Non-pigmented ciliary epithelial cell (primary cell): Measurements from ENCODE around the gene MALL.
A peak's percentile ranks its signal among the peaks of the same experiment; 100 is the strongest.
"Not testable (repeated sequence)": the region's sequence is repeated elsewhere in the genome, so short reads cannot be mapped to it uniquely, and the experiment has no call there.

Source experiments
- DNase-seq: peaks from one replicate; pipeline ENCODE4 v3.0.0-alpha.2; 2010; ENCODE audit warnings: low read depth

Gene MALL

GRCh38 chr2:110120171-110121051 is 4.8 kb upstream of the MALL start:
- DNase-seq, result no peak

DNA sequence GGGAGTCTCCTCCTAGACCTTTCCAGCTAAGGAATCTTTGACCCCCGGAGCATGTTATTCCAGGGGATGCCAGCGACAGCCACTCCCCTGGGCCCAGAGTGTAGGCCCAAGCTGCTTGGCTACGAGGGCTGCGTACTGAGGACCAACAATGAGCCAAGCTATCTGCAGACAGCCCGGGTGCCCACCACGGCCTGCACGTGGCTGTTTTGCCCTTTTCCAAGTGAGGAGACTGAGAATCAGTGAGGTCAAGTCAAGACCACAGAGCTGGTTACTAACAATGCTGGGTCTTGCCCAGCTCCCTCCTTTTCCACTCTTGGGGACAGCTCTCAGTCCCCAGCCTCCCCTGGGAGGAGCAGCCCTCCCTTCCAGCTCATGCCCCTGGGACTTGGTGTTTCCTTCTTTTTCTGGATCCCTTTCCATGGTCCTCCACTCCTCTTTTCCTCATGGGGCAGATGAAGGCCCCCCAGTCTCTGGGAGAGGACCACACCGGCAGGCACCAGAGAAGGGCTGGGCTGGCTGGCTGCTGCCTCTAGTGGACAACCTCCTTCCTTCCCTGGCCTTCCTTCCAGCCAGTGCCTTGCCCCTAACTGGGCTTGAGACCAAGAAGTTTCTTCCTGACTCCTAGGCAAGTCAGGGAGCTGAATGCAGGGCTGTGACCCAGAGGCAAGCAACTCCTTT is 550 bp upstream of the MALL start:
- no peak for DNase-seq

DNA sequence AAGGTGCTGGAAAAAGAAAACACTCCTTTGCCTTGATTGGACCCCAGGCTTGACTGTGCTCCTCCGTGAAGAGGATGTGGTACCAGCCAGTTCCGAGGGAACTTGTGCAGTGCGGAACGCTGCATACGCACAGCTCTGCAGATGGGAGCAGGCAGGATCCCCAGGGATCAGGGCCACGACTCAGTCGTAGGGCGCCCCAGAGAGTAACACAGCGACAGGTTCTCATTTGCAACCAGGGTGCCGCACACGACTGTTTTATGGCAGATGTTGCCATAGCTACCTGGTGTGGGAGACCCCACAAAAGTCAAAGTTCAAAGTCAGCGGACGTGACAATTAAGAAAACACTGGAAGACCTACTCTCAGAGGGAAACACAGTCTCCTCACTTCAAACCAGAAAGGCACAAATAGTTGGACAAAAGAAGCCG is 779 bp downstream of the MALL start:
- DNase-seq, result no peak

DNA sequence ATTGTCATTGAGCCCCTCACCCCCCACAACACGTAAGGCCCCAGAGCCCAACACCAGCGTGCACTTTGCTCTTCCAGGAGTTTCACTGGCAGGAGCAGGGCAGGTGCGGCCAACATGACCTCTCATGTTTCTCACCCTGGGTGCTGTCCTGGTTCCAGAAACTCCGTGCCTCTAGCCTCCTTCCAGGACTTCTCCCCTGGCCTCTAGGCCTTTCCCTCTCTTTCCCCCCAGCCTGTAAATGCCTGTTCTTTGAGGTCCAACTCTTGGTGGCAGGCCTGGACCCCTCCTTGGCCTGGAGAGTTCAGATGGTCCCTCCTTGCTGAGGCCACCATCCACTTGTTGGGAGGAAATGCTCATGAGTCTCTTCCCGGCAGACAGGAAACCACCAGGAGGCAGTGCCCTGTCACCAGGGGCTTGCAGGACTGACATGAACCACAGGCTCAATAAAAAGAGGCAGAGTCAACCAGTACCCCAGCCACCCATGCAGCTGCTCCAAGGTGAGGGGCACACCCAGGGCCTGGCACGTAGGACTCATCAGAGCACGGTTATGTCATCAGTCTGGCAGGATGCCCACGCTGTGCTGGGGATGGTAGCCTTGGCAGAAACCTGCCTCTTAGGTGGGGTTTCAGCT is 1.5 kb downstream of the MALL start:
- DNase-seq, result no peak

DNA sequence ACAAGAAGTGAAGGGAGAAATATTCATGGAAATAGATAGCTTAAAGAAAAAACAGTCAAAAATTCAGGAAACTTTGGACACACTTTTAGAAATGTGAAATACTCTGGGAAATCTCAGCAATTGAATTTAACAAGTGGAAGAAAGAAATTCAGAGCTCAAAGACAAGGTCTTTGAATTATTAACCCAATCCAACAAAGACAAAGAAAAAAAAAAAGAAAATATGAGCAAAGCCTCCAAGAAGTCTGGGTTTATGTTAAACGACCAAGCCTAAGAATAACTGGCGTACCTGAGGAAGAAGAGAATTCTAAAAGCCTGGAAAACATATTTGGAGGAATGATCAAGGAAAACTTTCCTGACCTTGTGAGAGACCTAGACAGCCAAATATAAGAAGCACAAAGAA is 7.3 kb downstream of the MALL start:
- not testable (repeated sequence) for DNase-seq

DNA sequence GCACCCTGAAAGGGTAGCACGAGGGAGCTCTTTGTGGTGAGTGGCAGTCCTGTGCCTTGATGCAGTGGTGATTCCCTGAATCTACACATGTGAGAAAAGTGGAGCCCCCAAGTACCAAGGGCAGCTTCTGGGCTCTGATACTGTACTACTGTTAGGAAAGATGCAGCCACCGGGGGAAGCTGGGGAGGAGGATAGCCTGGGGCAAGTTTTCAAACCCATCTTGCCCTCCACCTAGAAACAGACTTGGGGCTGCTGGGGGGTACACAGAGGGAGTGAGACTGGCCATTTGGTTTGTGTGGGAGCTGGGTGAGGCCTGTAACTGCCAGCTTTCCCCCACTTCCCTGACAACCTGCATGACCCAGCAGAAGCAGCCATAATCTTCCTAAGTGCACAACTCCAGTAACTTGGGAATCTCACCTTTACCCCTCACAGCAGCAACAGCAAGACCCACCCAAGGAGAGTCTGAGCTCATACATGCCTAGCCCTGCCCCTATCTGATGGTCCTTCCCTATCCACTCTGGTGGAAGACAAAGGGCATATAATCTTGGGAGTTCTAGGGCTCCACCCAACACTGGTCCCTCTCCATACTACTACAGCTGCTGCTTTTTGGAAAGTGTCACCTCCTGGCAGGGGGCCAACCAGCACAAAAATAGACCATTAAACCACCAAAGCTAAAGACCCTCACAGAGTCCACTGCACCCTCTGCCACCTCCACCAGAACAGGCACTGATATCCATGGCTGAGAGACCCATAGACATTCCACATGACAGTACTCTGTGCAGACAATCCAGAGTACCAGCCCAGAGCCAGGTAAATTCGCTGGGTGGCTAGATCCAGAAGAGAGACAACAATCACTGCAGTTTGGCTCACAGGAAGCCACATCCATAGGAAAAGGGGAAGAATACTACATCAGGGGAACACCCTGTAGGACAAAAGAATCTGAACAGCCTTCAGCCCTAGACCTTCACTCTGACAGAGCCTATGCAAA is 8.2 kb downstream of the MALL start:
- no peak for DNase-seq

- no peak for DNase-seq
Observed at GRCh38 chr2:110106642-110107041, 9.0 kb downstream of the MALL start.

DNA sequence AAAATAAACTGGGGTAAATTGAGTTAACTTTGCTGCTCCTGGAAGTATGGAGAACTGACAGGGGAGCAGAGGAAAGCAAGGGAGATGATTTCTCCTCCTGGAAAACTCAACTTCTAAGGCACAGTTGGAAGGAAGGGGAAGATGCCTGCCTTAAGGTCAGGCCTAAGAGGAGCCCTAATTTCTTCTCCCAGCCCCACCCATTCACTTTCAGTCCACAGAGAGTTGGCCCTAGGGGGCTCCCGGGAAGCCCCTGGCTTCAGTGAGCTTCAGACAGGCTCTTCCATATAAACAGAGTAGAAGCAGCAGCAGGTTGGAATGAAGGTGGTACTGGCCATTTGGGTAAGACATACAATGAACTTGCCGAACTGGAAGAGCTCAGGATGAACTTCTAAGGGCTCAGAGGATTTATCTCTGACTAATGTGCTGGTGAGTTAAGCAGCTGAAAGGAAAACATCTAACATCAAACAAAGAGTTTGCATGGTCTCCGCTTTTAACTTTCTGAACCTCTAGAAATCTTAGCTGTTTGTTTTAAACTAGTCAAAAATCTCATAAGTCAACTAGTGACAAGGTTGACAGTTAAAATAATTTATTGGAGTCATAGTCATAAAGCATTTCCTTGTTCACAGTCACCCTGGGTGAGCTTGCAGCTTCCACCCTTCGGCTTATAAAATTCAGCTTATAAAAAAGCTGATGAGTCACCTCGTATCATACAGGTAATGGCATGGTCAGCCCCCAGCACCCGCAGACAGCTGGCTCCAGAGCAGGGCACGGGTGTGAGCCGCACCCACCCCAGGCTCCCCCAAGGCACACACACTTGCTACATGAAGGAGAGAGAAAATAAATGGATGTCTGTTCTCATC is 9.8 kb downstream of the MALL start:
- no peak for DNase-seq

DNA sequence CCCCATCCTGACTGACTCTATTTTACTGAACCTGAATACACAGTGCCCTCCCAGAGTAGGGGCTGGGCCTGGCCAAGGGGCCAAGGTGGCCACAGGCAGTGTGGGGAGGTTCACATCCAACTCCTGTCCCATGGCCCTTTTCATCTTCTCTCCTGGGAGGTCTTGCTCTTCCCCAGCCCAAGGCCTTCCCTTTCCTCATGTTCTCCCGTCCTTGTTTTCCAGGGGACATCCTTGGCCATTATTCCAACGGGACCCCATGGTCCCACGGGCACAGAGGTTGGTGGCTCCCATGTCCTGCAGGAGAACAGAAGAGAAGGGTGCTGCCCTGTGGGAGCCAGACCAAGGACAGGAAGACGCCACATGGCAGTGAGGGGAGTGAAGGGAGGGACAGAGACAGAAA is 10.4 kb downstream of the MALL start:
- DNase-seq, result no peak

DNA sequence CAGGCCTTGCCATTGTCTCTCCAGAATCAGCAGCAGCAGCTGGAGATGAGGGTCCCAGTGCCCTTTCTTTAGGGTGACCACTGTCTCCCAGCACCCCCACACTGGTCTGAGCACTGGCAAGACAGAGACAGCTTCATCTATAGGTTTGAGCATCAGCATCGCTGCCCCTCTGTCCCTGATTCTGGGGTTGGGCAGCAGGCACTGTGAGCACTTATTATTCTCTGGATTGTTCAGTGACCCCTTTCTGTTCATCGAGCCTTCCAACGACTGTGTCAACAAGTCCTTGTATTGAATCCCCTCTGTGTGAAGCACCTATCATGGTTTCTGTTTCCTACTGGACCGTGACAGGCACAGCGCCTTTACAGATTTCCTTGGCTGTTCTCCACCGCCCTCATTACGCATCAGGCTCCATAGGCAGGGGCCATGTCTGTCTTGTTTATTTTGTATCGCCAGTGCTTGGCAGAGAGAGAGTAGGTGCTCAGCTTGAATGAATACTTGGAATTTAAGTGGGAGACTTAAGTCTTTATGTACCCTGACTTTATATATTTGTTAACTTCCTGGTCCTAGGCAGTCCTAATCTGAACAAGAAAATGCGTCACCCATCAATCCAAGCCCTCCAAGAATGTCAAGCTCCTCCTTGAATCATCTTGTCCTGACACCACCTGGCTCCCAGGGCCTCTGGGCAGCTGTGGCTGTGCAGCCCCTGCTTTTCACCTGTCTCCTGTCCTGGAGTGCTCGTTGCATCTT is 11.4 kb downstream of the MALL start:
- no peak for DNase-seq

DNA sequence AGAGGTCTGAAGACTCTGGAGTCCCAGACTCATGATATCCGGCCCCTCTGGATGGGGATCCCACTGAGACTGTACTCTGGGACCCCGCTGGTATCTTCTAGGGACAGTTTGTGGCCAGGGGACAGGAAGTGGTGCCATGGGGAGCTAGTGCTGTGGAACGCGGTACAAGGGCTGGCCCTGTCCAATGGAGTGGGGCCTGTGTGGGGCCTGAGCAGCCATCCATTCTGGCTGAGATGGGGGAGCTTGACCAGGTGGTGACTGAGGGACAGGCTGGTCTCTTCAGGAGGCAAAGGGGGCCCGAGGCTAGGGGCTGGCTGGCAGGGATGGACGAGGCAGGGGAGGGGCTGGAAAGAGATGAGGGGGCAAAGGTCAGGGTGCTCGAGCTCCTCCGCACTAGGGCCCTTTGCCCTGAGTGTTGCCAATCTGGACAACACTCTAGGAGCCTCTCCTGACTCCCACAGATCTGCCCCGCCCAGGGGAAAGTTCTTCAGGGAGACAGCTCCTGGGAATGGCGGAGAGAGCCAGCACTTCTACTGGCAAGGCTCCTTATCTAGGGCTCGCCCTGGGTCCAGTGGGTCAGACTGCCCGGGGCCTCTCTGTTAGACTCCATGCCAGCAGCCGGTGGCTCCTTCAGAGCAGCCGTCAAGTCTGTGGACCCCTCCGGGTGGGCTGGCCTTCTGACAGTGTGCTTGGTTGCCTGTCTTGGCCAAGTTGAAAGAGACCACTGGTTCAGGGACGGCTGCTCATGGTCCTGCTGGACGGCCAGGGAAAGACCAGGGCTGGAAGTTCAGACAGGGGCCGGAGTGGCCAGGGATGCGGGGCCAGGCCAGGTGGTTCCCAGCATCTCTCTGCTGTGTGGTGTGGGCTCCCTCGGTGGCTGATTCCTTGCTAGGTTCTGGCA is 12.3 kb downstream of the MALL start:
- no peak for DNase-seq

GRCh38 chr2:110101901-110102803 is 13.5 kb downstream of the MALL start:
- DNase-seq, result no peak

DNA sequence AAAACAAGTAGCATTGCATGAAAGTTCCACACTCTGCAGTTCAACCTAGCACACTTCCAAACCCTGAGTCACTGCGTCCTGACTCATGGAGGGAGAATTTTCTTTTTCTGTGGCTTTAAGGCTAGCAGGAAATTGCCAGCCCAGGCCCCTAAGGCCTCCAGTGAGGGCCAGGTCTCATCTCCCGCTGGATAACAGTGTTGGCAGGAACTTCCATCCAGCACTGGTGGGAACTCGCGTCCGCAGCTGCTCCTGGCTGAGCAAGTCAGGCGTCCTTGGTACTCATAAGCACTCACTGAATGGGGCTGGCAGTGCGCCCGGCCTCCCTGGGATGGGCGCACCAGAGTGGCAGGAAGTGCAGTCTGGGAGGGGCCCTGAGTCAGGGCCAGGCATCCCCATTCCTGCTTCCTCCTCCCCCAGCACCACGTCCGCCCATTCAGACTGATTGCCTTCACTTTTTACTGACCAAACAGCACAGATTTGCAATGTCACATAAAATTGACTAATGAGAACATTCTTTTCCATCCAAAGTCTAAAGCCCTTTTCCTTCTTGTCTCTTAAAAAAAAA is 14.3 kb downstream of the MALL start:
- peak; percentile 97 for DNase-seq

- not testable (repeated sequence) for DNase-seq
Observed at GRCh38 chr2:110100880-110101279, 14.7 kb downstream of the MALL start.

- DNase-seq, result no peak
Observed at GRCh38 chr2:110100480-110100879, 15.1 kb downstream of the MALL start.

- no peak for DNase-seq
Observed at GRCh38 chr2:110099471-110100225, 16.0 kb downstream of the MALL start.

GRCh38 chr2:110099038-110099425 is 16.6 kb downstream of the MALL start:
- DNase-seq, result no peak
